GM21576 (cell line): ENCODE measurements around the gene RARRES2.
A peak's percentile ranks its signal among the peaks of the same experiment; 100 is the strongest.

ENCODE experiments used
- ATAC-seq: cut with Tn5 transposase; IDR thresholded peaks from one replicate; pipeline ENCODE4 v1.9.1; 2021; ENCODE audit warnings: mild to moderate bottlenecking, moderate library complexity; ENCODE audit not compliant: unreplicated experiment

RARRES2 gene

DNA sequence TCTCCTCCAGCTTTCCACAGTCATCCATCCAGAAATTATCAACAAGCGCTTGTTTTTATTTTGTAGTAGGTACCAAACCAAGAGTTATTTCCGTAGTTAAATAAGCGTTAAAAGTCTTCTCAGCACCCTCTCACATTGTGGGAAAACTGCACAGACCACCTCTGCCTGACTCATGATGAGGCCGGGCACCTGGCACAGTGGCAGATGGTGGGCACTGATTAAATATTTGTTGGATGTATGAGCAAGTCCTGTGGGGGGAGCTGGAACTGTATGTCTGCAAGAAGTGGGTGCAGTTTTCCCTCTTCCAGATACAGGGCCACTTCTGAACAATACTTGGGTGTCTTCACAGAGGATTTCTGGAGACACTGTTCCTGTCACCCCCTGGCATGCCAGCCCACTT is 21.9 kb upstream of the RARRES2 start:
- ATAC-seq, result no peak

DNA sequence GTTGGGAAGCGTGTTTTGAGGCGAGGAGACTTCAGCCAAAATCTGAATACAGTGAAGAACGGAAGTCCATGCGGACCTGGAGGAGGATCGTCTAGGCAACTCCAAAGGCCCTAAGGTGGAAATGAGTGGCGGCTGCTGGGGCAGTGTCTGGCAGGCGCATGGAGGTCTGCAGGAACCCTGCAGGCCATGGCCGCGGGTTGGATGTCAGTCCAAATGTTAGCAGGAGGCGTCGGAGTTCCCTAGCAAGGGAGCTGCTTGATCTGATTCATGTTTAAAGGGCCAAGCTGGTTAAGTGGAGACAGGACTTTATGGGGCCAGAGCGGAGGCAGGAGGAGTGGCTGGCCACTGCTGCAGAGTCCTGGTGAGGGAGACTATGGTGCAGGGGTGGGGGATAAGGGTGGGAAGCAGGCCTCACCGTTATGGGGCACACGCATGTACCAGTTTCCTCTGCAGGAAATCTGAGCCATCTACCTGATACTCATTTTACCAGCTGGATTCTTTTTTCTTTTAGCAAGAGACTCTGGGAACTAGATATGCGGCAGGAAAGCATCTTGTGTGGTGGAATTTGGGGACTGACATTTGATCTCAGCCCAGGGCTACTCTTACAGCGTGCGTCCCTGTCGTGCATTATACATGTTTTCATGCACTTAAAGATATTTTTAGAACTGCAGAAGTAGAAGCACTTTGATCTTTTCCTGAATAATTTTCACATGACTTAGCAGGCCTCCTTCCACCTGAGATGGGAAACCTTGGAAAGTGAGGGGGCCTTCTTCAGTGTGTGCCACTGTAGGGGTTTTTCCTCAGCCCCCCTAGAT is 20.6 kb upstream of the RARRES2 start:
- ATAC-seq, result no peak

GRCh38 chr7:150361402-150361801 is 20.0 kb upstream of the RARRES2 start:
- no peak for ATAC-seq

GRCh38 chr7:150360363-150361058 is 19.1 kb upstream of the RARRES2 start:
- no peak for ATAC-seq

- ATAC-seq, result no peak
Measured at GRCh38 chr7:150359622-150360362, 18.4 kb upstream of the RARRES2 start.

GRCh38 chr7:150358988-150359621 is 17.7 kb upstream of the RARRES2 start:
- ATAC-seq, result no peak

DNA sequence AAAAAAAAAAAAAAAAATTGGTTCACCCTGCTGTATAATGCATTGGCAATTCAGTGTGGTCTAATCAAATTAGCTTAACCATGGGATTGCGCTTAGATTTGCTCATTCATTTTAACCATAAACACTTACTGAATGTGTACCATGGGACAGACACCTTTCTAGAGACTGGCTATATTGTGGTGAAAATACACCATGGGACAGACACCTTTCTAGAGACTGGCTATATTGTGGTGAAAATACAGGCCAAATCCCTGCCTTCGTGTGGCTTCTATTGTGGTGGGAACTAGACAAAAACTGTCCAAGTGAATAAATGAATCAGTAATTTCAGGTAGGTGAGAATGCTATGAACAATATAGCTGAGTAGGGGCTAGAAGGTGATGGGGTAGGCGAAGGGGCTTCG is 17.0 kb upstream of the RARRES2 start:
- ATAC-seq, result no peak

DNA sequence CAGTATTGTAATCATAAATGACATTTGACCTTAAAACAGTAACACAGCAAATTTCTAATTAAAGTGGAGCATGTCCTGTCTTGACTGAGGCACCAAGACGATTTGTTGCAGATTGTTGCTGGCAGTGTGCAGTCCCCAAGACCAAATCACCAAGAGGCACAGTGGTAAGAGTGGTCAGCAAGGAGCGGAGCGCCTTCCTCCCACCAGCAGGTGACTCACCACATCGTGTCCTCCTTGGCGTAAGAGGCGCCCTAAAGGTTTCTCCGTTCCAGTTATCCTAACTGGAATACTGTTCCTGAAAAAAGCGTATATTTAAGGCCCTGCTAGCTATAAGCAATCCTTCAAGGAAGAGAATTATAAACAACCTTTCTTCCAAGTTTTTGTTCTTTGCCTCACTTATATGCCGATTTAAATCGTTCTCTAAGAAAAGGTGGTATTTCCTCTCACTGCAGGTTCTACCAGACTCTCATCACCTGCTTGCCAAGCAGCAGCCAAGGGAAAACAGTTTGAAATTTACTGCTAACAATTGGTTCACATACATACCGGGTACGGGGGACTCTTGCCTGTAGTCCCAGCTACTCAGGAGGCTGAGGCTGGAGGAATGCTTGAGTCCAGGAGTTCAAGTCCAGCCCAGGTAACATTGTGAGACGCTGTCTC is 16.5 kb upstream of the RARRES2 start:
- ATAC-seq, result peak; percentile 9

- ATAC-seq, result peak; percentile 49
Measured at GRCh38 chr7:150357270-150357669, 15.8 kb upstream of the RARRES2 start.

GRCh38 chr7:150356265-150356897 is 15.0 kb upstream of the RARRES2 start:
- ATAC-seq, result no peak

GRCh38 chr7:150355666-150356059 is 14.2 kb upstream of the RARRES2 start:
- ATAC-seq, result no peak

- ATAC-seq, result no peak
Measured at GRCh38 chr7:150351587-150352194, 10.3 kb upstream of the RARRES2 start.

GRCh38 chr7:150346922-150347321 is 5.5 kb upstream of the RARRES2 start:
- ATAC-seq, result no peak

DNA sequence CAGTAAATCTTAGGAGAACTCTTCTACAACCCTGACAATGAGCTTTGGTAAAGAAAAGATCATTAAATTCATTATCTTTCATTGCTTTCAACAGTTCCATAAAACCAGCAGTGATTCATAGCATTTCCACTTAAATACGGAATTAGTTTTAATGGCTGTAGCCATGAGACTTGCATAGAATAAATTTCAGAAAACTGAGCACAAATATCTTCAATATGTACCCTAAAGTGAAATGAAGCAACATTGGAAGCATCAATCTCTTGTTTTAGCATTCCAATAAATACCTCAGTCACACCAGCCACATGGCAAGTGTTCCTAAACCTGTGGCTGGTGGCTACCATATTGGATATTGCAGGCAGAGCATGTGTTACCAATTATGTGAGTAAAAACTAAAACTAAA is 3.6 kb upstream of the RARRES2 start:
- no peak for ATAC-seq

DNA sequence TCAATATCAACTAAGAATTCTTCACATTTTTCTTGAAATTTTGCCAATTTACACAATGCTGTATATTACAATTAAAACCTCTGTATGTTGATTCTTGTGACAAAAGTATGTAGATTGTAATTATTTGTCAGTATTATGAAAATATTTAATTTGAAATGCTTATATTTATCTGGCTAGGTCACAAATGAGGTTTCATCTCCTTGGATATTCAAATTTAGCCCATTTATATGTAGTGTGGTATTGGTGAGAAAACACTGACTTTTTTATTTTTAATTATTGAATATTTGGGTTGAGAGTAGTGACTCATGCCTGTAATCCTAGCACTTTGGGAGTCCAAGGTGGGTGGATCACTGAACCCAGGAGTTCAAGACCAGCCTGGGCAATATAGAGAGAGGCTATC is 2.9 kb upstream of the RARRES2 start:
- ATAC-seq, result no peak

DNA sequence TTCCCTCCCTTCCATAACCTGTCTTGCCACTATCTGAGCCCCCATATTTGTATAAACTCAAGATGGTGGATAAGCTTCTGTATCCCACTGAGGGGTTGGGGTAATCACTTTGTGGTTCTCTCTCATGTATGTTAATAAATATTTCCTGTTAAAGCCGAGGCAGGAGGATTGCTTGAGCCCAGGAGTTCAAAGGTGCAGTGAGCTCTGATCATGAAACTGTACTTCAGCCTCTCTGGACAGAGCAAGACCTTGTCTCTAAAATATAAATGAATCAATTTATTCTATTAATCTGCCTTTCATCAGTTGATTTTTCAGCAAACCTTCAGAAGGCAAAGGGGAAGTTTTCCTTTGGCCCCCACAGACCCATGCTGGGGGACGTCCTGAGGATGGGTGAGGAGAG is 1.8 kb upstream of the RARRES2 start:
- ATAC-seq, result no peak

GRCh38 chr7:150342121-150342408 is 636 bp upstream of the RARRES2 start:
- ATAC-seq, result no peak

DNA sequence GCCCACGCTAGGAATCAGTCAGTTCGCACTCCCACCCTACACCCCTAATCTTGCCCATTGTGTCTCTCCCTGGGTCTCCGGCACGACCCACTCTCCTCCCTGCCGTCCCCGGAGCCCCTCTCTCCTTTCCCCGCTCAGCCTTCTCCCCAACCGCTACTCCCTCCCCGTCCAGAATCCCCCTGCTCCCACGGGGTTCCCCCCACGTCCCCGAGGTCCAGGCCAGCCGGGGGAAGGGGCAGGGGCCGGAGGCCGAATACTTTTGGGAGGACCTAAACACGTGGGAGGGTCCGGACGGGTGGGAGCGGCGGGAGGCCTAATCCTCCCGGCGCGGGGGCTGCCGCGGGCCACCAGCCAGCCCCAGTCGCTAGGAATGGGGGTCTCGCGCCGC is 560 bp downstream of the RARRES2 start:
- no peak for ATAC-seq

DNA sequence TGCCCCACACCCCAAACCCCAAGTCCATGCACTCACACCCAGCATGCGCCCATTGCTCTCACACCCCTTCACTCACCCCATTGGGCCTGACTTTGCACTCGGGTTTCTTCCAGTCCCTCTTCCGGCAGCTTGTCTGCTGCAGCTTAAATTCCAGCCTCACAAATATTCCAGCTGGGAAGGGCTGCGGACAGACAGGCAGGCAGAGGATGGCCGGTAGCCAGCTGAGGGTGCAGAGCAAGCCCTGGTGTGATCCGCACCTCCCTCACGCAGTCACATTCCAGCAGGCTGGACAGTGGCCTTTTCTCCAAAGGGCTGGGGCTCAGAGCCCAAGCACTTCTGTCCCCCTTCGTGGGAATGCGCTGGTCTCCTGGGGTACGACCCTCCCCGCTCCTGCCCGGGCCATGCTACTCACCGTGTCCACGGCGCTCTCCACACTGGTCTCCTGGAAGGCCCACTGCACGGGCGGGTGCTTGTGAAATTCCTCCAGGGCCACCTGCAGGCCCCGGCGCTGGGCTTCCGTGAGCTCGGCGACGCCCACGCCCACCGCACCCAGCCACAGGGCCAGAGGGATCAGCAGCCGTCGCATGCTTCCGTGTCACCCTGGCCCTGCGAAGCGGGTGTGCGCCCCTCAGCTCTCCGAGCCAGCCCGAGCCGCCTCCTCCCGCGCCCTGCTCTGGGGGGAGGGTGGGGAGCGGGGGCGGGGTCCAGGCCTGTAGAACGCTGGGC is 1.2 kb downstream of the RARRES2 start:
- no peak for ATAC-seq
